Large intestine (tissue), 3 donors: ENCODE measurements around the gene HMCN2. TPM values are rescaled to one million over a fixed set of nuclear protein-coding genes. Genes with fewer than 3 reads are reported as not detected.
"Not testable (repeated sequence)": the region's sequence is repeated elsewhere in the genome, so short reads cannot be mapped to it uniquely, and the experiment has no call there.

Experiments used
- DNase-seq, 2 donors: peaks; one replicate each; pipeline versions ENCODE4 v3.0.0 to v3.0.0-alpha.2; 2013
- H3K27ac ChIP-seq: one replicate; pipeline ENCODE4 v1.5.1; 2013; ENCODE audit warnings: low read length
- H3K27me3 ChIP-seq: 2 replicates; pipeline ENCODE4 v1.6.1; 2013; ENCODE audit warnings: low read length; ENCODE audit not compliant: control insufficient read depth, insufficient read depth
- H3K36me3 ChIP-seq: 2 replicates; pipeline ENCODE4 v1.6.1; 2013; ENCODE audit warnings: low read length; ENCODE audit not compliant: control insufficient read depth, insufficient read depth
- H3K4me1 ChIP-seq: one replicate; pipeline ENCODE4 v1.6.1; 2013; ENCODE audit warnings: low read length; ENCODE audit not compliant: control insufficient read depth, insufficient read depth
- H3K4me3 ChIP-seq: one replicate; pipeline ENCODE4 v1.5.1; 2013; ENCODE audit warnings: low read length
- H3K9me3 ChIP-seq: one replicate; pipeline ENCODE4 v1.6.1; 2013; ENCODE audit warnings: mild to moderate bottlenecking, low read depth, low read length, moderate library complexity; ENCODE audit not compliant: control insufficient read depth
- WGBS: methylation state at CpG from one replicate; pipeline ENCODE4 v1.1.5; 2013; ENCODE audit warnings: low lambda C conversion rate; ENCODE audit not compliant: insufficient coverage; 5-methylcytosine and 5-hydroxymethylcytosine counted together
- polyA plus RNA-seq: library from polyadenylated mRNA; unstranded; fragments of 120-200 nt; gene quantifications from one replicate; pipeline ENCODE4 v1.2.1, GENCODE V29; 2013

HMCN2 gene
- polyA plus RNA-seq, 1 donor, result 20.0 TPM

DNA sequence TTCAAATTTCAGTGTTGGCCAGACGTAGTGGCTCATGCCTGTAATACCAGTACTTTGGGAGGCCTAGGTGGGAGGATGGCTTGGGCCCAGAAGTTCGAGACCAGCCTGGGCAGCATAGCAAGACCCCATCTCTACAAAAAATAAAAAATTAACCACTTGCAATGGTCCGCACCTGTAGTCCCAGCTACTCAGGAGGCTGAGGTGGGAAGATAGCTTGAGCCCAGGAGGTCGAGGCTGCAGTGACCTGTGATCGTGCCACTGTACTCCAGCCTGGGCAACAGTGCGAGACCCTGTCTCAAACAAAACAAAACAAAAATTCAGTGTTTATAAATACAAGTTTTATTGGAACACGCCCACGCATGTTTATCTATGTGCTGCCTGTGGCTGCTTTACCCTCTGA, 73.3 kb downstream of the HMCN2 start:
- H3K4me3 ChIP-seq, H3K27ac ChIP-seq, H3K4me1 ChIP-seq, H3K27me3 ChIP-seq, H3K36me3 ChIP-seq, H3K9me3 ChIP-seq, DNase-seq: not testable (repeated sequence)
- 100% methylated on average over 2 of the region's 8 CpGs for WGBS

DNA sequence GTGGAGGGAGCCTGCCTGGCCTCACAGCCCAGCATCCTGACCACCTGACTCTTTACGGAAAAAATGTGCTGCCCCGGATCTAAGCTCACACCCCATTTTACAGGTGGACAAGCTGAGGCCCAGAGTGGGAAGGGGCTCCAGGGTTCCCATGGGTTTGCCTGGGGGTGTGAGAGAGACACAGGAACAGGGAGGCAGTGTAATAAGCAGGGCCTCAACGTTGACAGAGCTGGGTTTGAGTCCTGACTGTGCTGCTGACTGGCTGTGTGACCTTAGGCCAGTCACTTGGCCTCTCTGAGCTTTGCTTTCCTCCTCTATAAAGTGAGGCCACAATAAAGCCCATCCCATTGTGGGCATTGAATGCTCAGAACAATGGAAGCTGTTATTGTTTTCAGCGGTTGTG, 73.7 kb downstream of the HMCN2 start:
- Histone ChIP-seq H3K4me1 (no peaks in the 10 kb centered on the region), H3K9me3 (no peaks in the 10 kb centered on the region), H3K27ac (no peak overlapping the region), H3K36me3 (no peaks in the 10 kb centered on the region), H3K4me3 (no peak overlapping the region), H3K27me3 (no peaks in the 10 kb centered on the region)
- no CpG with 5 or more reads among the region's 4 CpGs for WGBS
- no peak for DNase-seq

DNA sequence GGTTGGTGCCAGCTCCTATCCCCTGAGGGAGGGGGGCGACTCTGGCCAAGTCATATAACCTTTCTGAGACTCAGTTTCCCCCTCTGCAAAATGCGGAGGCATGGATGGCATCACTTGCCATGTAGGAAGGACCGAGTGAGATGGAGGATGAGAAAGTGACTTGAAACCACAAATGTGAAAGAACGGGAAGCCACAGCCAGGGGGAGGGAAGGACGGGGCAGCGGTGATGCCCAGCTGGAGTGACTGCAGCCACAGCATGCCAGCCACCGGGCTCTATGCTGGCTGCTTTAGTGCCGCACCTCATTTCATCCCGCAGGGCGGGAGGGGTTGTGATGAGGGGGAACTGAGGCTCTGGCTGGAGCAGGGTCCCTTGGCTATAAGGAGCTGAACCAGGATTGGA, 74.5 kb downstream of the HMCN2 start:
- WGBS, result no CpG with 5 or more reads among the region's 10 CpGs
- Histone ChIP-seq H3K4me1 (no peaks in the 10 kb centered on the region), H3K36me3 (no peaks in the 10 kb centered on the region), H3K27ac (no peak overlapping the region), H3K9me3 (peaks cover 5% of the 10 kb centered on the region), H3K4me3 (no peak overlapping the region), H3K27me3 (no peaks in the 10 kb centered on the region)
- no peak for DNase-seq

DNA sequence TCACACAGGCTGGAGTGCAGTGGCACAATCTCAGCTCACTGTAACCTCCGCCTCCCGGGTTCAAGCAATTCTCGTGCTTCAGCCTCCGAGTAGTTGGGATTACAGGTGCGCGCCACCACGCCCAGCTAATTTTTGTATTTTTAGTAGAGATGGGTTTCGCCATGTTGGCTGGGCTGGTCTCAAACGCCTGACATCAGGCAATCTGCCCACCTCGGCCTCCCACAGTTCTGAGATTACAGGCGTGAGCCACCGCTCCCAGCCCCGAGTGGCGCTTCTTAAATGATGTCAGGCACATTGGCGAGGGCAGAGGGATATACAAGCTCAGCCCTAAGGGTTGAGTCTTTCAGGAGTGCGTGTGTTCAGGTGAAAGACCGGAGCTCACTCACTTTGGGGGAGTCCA, 75.0 kb downstream of the HMCN2 start:
- not testable (repeated sequence) for H3K27ac ChIP-seq, H3K36me3 ChIP-seq, H3K27me3 ChIP-seq, H3K9me3 ChIP-seq, H3K4me3 ChIP-seq, H3K4me1 ChIP-seq, DNase-seq
- no CpG with 5 or more reads among the region's 17 CpGs for WGBS

DNA sequence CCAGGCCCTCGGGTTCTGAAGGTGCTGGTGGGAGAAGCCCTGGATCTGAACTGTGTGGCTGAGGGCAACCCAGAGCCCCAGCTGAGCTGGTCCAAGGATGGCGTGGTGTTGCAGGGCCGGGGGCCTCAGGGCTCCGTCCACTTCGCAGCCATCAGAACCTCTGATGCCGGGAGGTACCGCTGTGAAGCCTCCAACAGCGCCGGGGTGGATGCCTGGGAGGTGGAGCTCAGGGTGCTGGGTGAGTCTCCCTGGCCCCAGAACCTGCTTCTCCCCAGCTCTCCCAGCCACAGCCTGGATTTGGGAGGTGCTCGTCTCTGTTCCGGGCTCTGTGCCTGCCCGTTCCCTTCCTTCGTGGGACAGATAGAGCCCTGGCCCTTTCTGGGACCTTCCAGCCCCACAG, 75.6 kb downstream of the HMCN2 start:
- H3K36me3 ChIP-seq, result no peaks in the 10 kb centered on the region
- DNase-seq, result no peak
- no peak overlapping the region for H3K27ac ChIP-seq
- peaks cover 6% of the 10 kb centered on the region for H3K9me3 ChIP-seq
- H3K27me3 ChIP-seq, result no peaks in the 10 kb centered on the region
- no peaks in the 10 kb centered on the region for H3K4me1 ChIP-seq
- no peak overlapping the region for H3K4me3 ChIP-seq
- WGBS, result no CpG with 5 or more reads among the region's 13 CpGs

DNA sequence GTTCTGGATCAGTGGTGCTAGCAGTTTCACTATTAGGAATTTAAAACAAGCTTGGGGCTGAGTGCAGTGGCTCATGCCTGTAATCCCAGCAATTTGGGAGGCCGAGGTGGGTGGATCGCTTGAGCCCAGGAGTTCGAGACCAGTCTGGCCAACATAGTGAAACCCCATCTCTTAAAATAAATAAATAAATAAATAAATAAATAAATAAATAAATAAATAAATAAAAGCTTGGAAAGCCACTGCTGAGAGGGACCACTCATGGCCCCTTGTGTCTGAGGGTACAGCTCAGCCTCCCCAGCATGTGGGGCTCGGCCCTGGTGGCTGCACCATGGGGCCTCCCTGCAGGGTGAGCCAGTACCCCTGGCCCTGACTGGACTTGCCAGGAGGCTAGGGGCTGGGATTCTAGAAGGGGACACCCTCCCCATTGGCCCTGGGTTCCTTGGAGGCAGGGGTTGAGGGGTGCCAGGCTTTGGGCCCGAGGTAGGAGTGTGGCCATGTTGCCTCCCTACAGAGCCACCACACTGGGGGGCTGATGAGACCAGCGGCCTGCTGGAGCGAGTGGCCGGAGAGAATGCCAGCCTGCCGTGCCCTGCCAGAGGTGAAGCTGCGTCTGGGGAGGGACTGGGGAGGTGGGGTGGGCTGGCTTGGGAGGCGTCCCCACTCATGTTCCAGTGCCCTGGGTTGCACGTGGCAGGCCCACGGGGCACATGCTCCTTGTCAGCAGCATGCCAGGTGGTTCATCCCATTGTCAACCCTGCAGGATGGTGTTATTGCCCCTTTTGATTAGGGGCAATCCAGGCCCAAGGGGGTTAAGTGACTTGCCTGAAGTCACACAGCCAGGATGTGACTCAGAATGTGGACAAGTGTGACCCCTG, 76.5 kb downstream of the HMCN2 start:
- no peaks in the 10 kb centered on the region for H3K36me3 ChIP-seq
- H3K9me3 ChIP-seq, result peaks cover 6% of the 10 kb centered on the region
- H3K4me1 ChIP-seq, result no peaks in the 10 kb centered on the region
- H3K4me3 ChIP-seq, result no peak overlapping the region
- DNase-seq, result no peak
- WGBS, result no CpG with 5 or more reads among the region's 13 CpGs
- no peaks in the 10 kb centered on the region for H3K27me3 ChIP-seq
- H3K27ac ChIP-seq, result no peak overlapping the region

DNA sequence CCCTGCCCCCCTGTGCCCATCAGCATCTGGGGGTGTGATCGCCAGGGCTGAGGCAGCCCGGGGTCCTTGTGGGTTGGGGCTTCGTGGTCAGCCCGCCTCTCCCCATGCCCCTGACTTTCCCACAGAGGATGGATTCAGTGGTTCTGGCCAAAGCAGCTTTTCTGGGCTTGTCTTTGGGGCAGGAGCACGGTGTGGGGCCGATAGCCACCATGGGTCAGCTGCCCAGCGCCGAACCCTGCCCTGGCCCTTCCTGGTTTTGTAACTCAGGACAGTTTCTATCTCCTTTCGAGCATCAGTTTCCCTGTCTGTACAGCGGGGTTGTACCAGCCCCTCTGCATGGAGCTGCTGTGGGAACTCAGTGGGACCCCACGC, 77.1 kb downstream of the HMCN2 start:
- H3K4me3 ChIP-seq, result no peak overlapping the region
- no peaks in the 10 kb centered on the region for H3K4me1 ChIP-seq
- H3K27me3 ChIP-seq, result no peaks in the 10 kb centered on the region
- no peak overlapping the region for H3K27ac ChIP-seq
- H3K9me3 ChIP-seq, result peaks cover 6% of the 10 kb centered on the region
- WGBS, result no CpG with 5 or more reads among the region's 11 CpGs
- DNase-seq, result no peak
- H3K36me3 ChIP-seq, result no peaks in the 10 kb centered on the region

DNA sequence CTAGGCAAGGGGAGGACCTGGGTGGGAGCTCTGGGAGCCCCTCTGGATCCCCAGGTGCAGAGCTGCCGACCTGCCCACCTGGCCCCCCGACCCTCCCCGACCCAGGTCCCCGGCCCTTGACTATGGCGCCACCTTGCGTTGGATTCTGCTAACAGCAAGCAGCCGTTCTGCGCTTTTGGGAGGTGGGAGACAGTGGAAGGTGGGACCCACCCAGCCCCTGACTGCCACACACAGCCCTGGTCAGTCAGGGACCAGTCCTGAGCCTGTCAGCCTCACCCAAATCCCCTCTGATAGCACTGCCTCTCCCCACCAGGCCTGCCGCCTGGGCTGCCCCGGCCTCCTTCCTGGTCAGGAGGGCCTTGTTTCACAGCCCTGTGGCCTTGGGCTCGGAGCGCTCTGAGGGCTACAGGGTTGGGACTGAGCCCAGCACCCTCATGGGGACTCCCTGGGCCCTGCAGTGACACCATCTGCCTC, 77.9 kb downstream of the HMCN2 start:
- no CpG with 5 or more reads among the region's 12 CpGs for WGBS
- H3K27me3 ChIP-seq, result no peaks in the 10 kb centered on the region
- no peaks in the 10 kb centered on the region for H3K36me3 ChIP-seq
- no peaks in the 10 kb centered on the region for H3K4me1 ChIP-seq
- H3K27ac ChIP-seq, result no peak overlapping the region
- H3K4me3 ChIP-seq, result no peak overlapping the region
- DNase-seq, result no peak
- peaks cover 6% of the 10 kb centered on the region for H3K9me3 ChIP-seq

DNA sequence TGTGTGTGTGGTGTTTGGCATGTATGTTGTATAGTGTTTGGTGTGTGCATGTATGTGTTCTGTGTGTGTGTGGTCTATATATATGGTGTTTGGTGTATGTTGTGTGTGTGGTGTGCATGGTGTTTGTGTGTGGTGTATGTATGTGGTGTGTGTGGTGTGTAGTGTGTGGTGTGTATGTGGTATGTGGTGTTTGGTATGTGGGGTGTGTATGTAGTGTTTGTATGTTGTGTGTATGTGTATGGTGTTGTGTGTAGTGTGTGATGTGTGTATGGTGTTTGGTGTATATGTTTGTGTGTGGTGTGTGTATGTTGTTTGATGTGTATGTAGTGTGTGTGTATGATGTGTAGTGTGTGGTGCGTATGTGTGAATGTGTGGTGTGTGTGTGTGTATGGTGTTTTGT, 78.8 kb downstream of the HMCN2 start:
- DNase-seq, result no peak
- Histone ChIP-seq H3K4me1 (no peaks in the 10 kb centered on the region), H3K27ac (no peak overlapping the region), H3K9me3 (peaks cover 6% of the 10 kb centered on the region), H3K36me3 (no peaks in the 10 kb centered on the region), H3K27me3 (no peaks in the 10 kb centered on the region), H3K4me3 (no peak overlapping the region)
- WGBS, result no CpG with 5 or more reads among the region's 1 CpG

DNA sequence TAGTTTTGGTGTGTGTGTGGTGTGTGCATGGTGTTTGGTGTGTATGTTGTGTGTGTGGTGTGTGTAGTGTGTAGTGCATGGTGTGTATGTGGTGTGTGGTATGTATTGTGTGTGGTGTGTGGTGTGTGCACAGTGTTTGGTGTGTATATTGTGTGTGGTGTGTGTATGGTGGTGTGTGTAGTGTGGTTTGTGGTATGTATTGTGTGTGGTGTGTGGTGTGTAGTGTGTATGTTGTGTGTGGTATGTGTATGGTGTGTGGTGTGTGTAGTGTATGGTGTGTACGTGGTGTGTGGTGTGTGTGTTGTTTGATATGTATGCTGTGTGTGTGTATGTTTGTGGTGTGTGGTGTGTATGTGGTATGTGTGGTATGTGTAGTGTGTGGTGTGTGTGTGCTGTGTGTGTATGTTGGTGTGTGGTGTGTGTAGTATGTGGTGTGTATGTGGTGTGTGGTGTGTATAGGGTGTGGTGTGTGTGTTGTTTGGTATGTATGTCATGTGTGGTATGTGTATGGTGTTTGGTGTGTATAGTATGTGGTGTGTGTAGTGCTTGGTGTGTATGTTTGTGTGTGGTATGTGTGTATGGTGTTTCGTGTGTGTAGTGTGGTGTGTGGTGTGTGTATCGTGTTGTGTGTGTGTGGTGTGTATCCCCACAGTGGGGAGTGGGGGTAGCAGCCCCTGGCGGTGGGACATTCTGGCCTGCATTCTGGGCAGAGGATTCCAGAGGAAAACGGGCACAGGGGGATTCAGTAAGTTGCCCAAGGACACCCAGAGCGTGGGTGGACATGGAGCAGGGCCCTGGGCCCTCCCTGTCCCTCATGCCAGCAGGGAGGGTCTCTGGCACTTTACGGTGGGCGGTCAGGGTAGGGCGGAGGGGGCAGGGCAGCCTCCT, 79.7 kb downstream of the HMCN2 start:
- Histone ChIP-seq H3K4me3 (no peak overlapping the region), H3K36me3 (no peaks in the 10 kb centered on the region), H3K27ac (no peak overlapping the region), H3K9me3 (peaks cover 6% of the 10 kb centered on the region), H3K4me1 (no peaks in the 10 kb centered on the region), H3K27me3 (no peaks in the 10 kb centered on the region)
- DNase-seq, result no peak
- WGBS, result no CpG with 5 or more reads among the region's 9 CpGs
